ENCODE results near the gene PIEZO2. TPM values are rescaled to one million over a fixed set of nuclear protein-coding genes. Genes with fewer than 3 reads are reported as not detected.

The PIEZO2 gene
- total and polyA plus RNA-seq, 2 of the 8 experiments (the other 6 are each of a cell fraction or from before 2014, with no cell fraction given) = 4.7 to 16.5 TPM

DNA sequence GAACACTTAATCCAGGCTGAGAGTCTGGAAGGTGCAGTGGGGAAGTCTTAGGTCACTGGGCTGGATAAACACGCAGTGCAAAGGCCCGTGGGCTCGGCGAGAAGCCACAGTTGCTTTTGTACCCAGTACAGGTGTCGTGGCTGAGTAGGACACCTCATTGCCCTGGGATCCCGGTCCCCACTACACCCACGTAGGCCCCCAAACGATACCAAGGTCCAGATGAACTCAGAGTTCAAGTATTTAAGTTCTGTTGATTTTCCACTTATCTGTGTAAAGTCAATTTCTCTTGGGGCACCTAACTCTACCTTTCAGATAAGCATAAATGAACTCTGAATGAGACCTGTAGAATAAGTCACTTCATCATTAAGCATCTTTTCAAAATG is 302.0 kb downstream of the PIEZO2 start:
- no peak overlapping the region for H3K56ac ChIP-seq (replicated peaks; ENCODE audit: insufficient read length, low read depth, low read length)
- no peaks in the 10 kb centered on the region for H3K23me2 ChIP-seq (ENCODE audit: low read depth, low read length)
- H3K4me1 ChIP-seq (replicated peaks in 1 of 4; ENCODE audit: control insufficient read depth in 3 of 4, insufficient read depth in 4 of 4, low read length in 3 of 4) = peaks cover 0 to 7% (median 3%) of the 10 kb centered on the region in 4 experiments; a peak in 4 of 7 replicates
- no peak overlapping the region for H4K91ac ChIP-seq (replicated peaks; ENCODE audit: insufficient read length, low read length)
- no peak overlapping the region for H2AFZ ChIP-seq (ENCODE audit: low read length)
- CTCF ChIA-PET (ENCODE audit: partially characterized antibody) = interaction anchor here (0.5 to 10.2 kb wide), 3 partner anchors 66 to 306 kb away, joined by 3 to 96 read pairs (median 78); partner anchors contain the start of gene PIEZO2
- H3K4ac ChIP-seq (replicated peaks; ENCODE audit: insufficient read length, low read depth, low read length) = no peak overlapping the region
- H2BK12ac ChIP-seq (ENCODE audit: low read depth, low read length) = no peak overlapping the region
- H3K79me2 ChIP-seq (ENCODE audit: control insufficient read depth in 1 of 2, insufficient read depth in 2 of 2, low read length in 2 of 2) = no peaks in the 10 kb centered on the region
- no peaks in the 10 kb centered on the region for H3K9me3 ChIP-seq (ENCODE audit: insufficient read depth in 2 of 2, low read depth in 1 of 2, low read length in 1 of 2)
- no peaks in the 10 kb centered on the region for H3K79me1 ChIP-seq (ENCODE audit: low read depth, low read length)
- H3K36me3 ChIP-seq (ENCODE audit: control insufficient read depth in 2 of 4, insufficient read depth in 4 of 4, low read length in 3 of 4) = no peaks in the 10 kb centered on the region
- H3K4me3 ChIP-seq (ENCODE audit: extremely low read depth in 1 of 4, insufficient read depth in 2 of 4, low read depth in 3 of 4, low read length in 4 of 4) = no peak overlapping the region
- FAIRE-seq (no peak), DNase-seq (ENCODE audit: low read depth in 1 of 2, low spot score in 2 of 2) (no peak)
- POLR2A ChIA-PET (ENCODE audit: partially characterized antibody) = no interaction called here
- H3K27me3 ChIP-seq (replicated peaks in 1 of 4; ENCODE audit: control insufficient read depth in 3 of 4, extremely low read depth in 1 of 4, insufficient read depth in 3 of 4, low read length in 3 of 4) = no peaks in the 10 kb centered on the region
- H3K14ac ChIP-seq (ENCODE audit: insufficient read length) = no peak overlapping the region
- no peak overlapping the region for H3K18ac ChIP-seq (ENCODE audit: extremely low read depth, low read length)
- H2AK5ac ChIP-seq (ENCODE audit: low read depth, low read length) = no peak overlapping the region
- H3K23ac ChIP-seq (ENCODE audit: insufficient read length) = no peak overlapping the region
- no peak overlapping the region for H3K9ac ChIP-seq (replicated peaks in 1 of 4; ENCODE audit: extremely low read depth in 1 of 4, low read depth in 3 of 4, low read length in 3 of 4)
- no peaks in the 10 kb centered on the region for H4K20me1 ChIP-seq (replicated peaks in 1 of 2; ENCODE audit: control insufficient read depth in 1 of 2, insufficient read depth in 2 of 2, low read length in 2 of 2)
- no peak overlapping the region for H2BK5ac ChIP-seq (ENCODE audit: low read depth, low read length)
- no peak overlapping the region for H2BK20ac ChIP-seq (ENCODE audit: low read length)
- H2BK15ac ChIP-seq (ENCODE audit: low read length) = no peak overlapping the region
- no peak overlapping the region for H3K27ac ChIP-seq (ENCODE audit: low read depth, low read length)
- H4K5ac ChIP-seq (ENCODE audit: insufficient read length, low read depth, low read length) = no peak overlapping the region
- H3K4me2 ChIP-seq (ENCODE audit: insufficient read depth in 1 of 2, low read depth in 2 of 2, low read length in 2 of 2) = no peak overlapping the region
- no peak overlapping the region for H4K8ac ChIP-seq (ENCODE audit: extremely low read depth, insufficient read depth, low read length)
- 93% methylated on average over 8 of the region's 8 CpGs; no CpG with 5 or more reads in 1 of the 2 experiments for WGBS, 2 experiments (ENCODE audit: extremely low coverage in 1 of 2, insufficient coverage in 1 of 2, insufficient read length in 1 of 2, insufficient replicate concordance in 2 of 2, low coverage in 1 of 2, low lambda C conversion rate in 2 of 2, missing lambda C conversion rate in 1 of 2)
- H2BK120ac ChIP-seq (replicated peaks; ENCODE audit: low read depth, low read length) = no peak overlapping the region
- no peak for TF ChIP-seq TAF1 (IDR thresholded peaks at IDR 0.05; ENCODE audit: low read depth, low read length)
- no peak for TF ChIP-seq SIX5 (IDR thresholded peaks at IDR 0.05; ENCODE audit: low read depth, low read length)
- no peak for TF ChIP-seq TCF12 (IDR thresholded peaks at IDR 0.05; ENCODE audit: low read depth, low read length)
